Measurements from ENCODE around the gene TCERG1L.

The TCERG1L gene

DNA sequence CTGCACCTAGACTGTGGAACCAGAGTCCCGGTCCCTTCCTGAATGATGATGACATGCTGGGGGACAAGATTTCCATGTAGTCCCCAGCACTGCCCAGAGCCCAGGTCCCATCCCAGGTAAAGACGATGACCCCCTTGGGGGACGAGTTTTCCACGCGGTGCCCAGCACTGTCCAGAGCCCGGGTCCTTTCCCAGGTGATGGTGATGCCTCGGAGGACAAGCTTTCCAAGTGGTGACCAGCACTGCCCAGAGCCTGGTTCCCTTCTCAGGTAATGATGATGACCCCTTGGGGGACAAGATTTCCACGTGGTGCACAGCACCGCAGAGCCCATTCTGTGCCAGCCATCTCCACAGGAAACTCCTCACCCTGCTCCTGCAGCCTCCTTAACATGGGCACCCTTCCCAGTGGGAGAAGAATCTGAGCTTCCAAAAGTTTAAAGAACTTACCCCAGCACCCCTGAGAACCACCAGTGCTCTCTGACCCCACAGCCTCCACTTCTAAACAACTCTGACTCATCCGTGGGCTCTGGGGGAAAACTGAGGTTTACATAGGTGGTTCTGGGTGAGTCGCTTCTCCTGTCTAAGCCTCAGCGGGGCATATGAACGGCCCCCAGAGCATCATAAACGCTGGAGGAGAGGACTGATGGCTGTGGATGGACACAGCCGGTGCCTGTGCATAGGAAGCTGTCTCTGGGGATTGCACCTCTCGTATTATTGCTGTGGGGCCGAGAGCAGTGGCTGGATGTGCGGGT is 233.2 kb downstream of the TCERG1L start:
- Histone ChIP-seq H3K36me3 (ENCODE audit: control insufficient read depth, insufficient read depth, low read length) (no peaks in the 10 kb centered on the region), H3K4me1 (no peaks in the 10 kb centered on the region), H3K4me2 (ENCODE audit: low read length) (no peak overlapping the region), H3K9ac (no peak overlapping the region), H3K27ac (no peak overlapping the region), H3K9me3 (ENCODE audit: control insufficient read depth, low read length) (no peaks in the 10 kb centered on the region), H3K4me3 (ENCODE audit: low read depth, low read length) (no peak overlapping the region), H2AFZ (no peak overlapping the region), H3K79me2 (no peaks in the 10 kb centered on the region), H3K27me3 (ENCODE audit: control insufficient read depth, insufficient read depth, low read length) (no peaks in the 10 kb centered on the region)
- TF ChIP-seq, protein P1, sequence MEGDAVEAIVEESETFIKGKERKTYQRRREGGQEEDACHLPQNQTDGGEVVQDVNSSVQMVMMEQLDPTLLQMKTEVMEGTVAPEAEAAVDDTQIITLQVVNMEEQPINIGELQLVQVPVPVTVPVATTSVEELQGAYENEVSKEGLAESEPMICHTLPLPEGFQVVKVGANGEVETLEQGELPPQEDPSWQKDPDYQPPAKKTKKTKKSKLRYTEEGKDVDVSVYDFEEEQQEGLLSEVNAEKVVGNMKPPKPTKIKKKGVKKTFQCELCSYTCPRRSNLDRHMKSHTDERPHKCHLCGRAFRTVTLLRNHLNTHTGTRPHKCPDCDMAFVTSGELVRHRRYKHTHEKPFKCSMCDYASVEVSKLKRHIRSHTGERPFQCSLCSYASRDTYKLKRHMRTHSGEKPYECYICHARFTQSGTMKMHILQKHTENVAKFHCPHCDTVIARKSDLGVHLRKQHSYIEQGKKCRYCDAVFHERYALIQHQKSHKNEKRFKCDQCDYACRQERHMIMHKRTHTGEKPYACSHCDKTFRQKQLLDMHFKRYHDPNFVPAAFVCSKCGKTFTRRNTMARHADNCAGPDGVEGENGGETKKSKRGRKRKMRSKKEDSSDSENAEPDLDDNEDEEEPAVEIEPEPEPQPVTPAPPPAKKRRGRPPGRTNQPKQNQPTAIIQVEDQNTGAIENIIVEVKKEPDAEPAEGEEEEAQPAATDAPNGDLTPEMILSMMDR (IDR thresholded peaks at IDR 0.05), result no peak

DNA sequence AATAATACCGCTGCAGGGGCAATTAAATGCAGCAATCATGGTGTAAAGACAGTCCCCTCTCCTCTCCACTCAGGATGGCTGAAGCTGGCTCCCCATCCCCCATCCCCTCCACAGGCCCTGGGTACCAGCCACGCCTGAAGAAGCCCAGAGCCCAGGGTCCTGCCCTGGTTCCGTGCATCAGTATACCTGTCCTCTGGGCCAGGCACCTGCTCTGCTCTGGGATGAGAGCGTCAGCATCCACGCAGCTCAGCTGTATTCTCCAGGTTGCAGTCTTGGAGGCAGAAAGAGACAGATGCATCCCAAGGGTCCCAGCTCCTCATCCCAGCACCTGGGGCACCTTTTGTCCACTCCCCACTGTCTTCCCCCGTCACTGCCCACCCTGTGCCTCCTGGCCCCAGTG is 233.8 kb downstream of the TCERG1L start:
- H3K79me2 ChIP-seq, result no peaks in the 10 kb centered on the region
- H3K36me3 ChIP-seq (ENCODE audit: control insufficient read depth, insufficient read depth, low read length), result no peaks in the 10 kb centered on the region
- no peak overlapping the region for H3K27ac ChIP-seq
- H3K4me2 ChIP-seq (ENCODE audit: low read length), result no peak overlapping the region
- H3K9ac ChIP-seq, result no peak overlapping the region
- H3K4me1 ChIP-seq, result no peaks in the 10 kb centered on the region
- no peak overlapping the region for H2AFZ ChIP-seq
- TF ChIP-seq, protein P1 (IDR thresholded peaks at IDR 0.05), result no peak
- no peaks in the 10 kb centered on the region for H3K9me3 ChIP-seq (ENCODE audit: control insufficient read depth, low read length)
- no peaks in the 10 kb centered on the region for H3K27me3 ChIP-seq (ENCODE audit: control insufficient read depth, insufficient read depth, low read length)
- H3K4me3 ChIP-seq (ENCODE audit: low read depth, low read length), result no peak overlapping the region

DNA sequence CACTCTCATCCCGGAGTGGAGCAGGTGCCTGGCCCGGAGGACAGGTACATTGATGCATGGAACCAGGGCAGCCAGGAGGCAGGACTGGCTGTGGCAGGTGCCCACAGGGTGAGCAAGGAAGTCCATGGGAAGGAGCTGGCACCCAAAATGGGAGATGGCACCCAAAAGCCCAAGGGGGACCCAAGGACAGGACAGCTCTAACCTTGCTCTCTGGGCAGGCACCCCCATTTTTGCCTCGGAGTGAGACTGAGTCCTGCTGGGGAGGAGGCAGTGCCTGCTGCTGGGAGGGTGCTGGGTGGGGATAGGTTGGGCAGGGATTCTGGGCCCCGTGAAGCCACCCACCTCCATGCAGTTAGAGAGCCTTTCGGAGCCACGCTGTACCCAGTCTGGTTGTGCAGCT is 234.5 kb downstream of the TCERG1L start:
- Histone ChIP-seq H3K4me3 (ENCODE audit: low read depth, low read length) (no peak overlapping the region), H3K4me1 (no peaks in the 10 kb centered on the region), H3K36me3 (ENCODE audit: control insufficient read depth, insufficient read depth, low read length) (no peaks in the 10 kb centered on the region), H3K27me3 (ENCODE audit: control insufficient read depth, insufficient read depth, low read length) (no peaks in the 10 kb centered on the region), H3K9ac (no peak overlapping the region), H3K4me2 (ENCODE audit: low read length) (no peak overlapping the region), H3K9me3 (ENCODE audit: control insufficient read depth, low read length) (no peaks in the 10 kb centered on the region), H3K79me2 (no peaks in the 10 kb centered on the region), H2AFZ (no peak overlapping the region), H3K27ac (no peak overlapping the region)
- TF ChIP-seq, protein P1 (IDR thresholded peaks at IDR 0.05), result no peak

DNA sequence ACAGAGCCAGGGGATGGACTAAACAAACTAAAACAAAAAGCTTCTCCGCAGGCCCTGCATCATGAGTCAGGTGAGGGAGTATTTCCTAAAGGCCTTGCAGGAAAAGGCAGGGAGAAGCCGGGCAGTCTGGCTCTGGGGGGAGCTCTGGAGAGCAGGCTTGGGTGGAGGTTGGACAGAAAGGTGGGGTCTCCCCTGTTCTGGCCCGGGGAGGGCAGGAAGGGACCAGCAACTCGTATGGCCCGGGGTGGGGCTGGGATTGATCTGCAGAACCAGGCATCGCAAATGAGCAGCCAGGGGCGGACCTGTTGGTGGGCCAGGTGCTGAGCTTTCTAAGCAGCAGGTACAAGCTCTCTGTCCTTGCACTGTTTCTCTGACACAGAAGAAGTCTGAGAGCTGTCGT is 235.2 kb downstream of the TCERG1L start:
- no peak overlapping the region for H3K27ac ChIP-seq
- H3K4me2 ChIP-seq (ENCODE audit: low read length), result no peak overlapping the region
- no peak overlapping the region for H2AFZ ChIP-seq

More for the DNA sequence above, 235.2 kb downstream of the TCERG1L start:
- no peaks in the 10 kb centered on the region for H3K79me2 ChIP-seq
- no peaks in the 10 kb centered on the region for H3K9me3 ChIP-seq (ENCODE audit: control insufficient read depth, low read length)
- no peak overlapping the region for H3K4me3 ChIP-seq (ENCODE audit: low read depth, low read length)
- H3K9ac ChIP-seq, result no peak overlapping the region
- H3K4me1 ChIP-seq, result no peaks in the 10 kb centered on the region
- TF ChIP-seq, protein P1 (IDR thresholded peaks at IDR 0.05), result no peak
- H3K36me3 ChIP-seq (ENCODE audit: control insufficient read depth, insufficient read depth, low read length), result no peaks in the 10 kb centered on the region
- no peaks in the 10 kb centered on the region for H3K27me3 ChIP-seq (ENCODE audit: control insufficient read depth, insufficient read depth, low read length)
